Neural cell (in vitro differentiated cells): Measurements from ENCODE around the gene SLC26A2.

Experiments
- CTCF ChIP-seq: fragments of 450-650 bp; IDR thresholded peaks from 2 replicates; pipeline ENCODE4 v1.5.1; 2014; ENCODE audit warnings: antibody characterized with exemption, mild to moderate bottlenecking, moderate library complexity; ENCODE audit not compliant: poor library complexity, severe bottlenecking
- RAD21 ChIP-seq: fragments of 450-650 bp; conservative IDR thresholded peaks from 2 replicates; pipeline ENCODE4 v1.6.1; 2014; ENCODE audit warnings: antibody characterized with exemption, mild to moderate bottlenecking, moderate library complexity
- TAF1 ChIP-seq: IDR thresholded peaks from 2 replicates; pipeline ENCODE4 v1.6.1; 2012; ENCODE audit warnings: low read depth

- TF ChIP-seq CTCF (no peak), TAF1 (no peak), RAD21 (no peak)
Observed at GRCh38 chr5:149960272-149961185, at the start of gene SLC26A2.
